D341Med (cell line): ENCODE measurements around the gene MBNL2.
A peak's percentile ranks its signal among the peaks of the same experiment; 100 is the strongest.
"Not testable (repeated sequence)": the region's sequence is repeated elsewhere in the genome, so short reads cannot be mapped to it uniquely, and the experiment has no call there.

Source experiments
- DNase-seq: peaks from one replicate; pipeline ENCODE4 v3.0.0; 2012; ENCODE audit warnings: low spot score

MBNL2 gene

DNA sequence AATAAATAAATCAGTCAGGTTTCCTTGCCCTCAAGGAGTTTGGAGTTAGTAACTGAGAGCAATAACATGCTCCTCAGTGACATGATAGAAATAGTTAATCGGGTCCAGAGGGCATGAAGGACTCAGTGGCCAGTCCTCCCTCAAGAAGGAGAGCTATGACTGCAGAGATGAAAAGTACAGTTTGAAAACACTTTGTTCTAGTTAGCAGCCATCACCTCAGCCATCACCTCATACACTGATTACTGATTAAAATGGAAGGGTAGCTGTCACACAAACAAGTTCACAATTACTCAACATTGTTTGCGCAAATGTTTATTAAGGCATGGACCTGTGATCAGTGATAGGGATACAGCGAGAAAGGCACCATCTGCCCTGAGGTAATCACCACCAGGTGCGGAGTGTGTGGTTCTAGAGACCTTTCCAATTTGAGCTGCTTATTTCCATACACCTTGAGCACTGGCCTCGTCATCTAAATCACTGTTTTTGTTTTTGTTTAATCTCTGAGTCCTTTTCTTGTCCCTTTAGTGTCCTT lies 126.5 kb downstream of the MBNL2 start:
- DNase-seq: no peak

DNA sequence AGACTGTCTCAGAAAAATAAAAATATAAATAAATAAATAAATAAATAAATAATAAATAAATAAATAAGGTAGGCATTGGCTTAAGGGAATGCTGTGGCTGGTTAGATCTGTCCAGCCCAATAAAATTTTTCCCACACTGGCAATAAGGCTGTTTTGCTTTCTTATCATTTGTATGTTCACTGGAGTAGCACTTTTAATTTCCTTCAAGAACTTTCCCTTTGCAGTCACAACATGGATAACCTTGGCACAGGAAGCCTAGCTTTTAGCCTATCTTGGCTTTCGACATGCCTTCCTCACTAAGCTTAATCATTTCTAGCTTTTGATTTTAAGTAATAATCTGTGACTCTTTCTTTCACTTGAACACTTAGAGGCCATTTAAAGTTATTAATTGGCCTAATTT lies 129.9 kb downstream of the MBNL2 start:
- DNase-seq: not testable (repeated sequence)

DNA sequence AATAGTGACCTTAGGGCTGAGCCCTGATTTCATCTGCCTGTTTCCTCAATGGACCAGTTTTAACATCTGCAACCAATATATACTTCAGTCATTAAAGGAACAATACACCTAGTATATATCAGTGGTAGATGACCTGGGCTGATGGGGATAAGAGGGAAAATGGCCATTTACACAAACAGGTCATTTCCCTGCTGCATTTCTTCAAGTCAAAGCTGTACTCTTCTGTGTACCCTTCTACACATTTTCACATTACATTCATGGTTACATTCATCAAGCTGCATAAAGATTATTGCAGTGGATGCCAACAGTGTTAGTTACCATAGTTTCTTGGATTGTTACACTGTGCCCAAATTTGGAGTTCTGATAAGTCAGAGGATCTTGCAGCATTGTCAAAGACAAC lies 130.7 kb downstream of the MBNL2 start:
- no peak for DNase-seq

DNA sequence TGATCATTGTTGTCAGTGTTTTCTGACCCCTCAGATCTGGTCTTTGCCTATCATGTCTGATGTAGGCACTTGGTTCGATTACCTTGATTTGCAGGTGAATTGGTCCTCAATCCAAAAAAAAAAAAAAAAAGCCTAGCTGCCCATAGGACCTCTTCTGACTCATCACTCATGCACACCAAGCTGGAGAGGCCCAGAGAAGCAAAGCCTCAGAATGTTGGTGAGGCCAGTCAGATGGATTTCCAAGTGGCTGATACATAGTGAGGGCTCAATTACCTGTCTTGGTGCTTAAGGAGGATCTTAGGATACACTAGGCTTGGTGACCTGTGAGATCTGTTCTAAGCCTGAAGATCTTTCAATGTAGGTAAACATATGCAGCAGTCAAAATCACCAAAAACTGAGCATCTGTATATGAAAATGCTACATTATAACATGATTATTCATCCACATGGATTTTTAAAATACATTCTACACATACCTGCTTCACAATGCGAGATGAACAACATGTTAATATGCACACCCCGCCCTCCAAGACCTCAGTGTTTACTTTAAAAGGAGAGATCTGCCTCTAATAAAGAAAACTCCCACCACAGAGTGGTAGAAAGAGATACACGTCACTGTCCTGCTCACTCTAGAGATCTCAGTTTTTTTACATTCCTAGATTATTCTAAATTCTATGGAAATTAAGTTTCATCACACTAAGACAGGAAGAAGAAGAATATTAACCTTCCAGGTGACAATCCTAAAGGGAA lies 132.0 kb downstream of the MBNL2 start:
- no peak for DNase-seq

DNA sequence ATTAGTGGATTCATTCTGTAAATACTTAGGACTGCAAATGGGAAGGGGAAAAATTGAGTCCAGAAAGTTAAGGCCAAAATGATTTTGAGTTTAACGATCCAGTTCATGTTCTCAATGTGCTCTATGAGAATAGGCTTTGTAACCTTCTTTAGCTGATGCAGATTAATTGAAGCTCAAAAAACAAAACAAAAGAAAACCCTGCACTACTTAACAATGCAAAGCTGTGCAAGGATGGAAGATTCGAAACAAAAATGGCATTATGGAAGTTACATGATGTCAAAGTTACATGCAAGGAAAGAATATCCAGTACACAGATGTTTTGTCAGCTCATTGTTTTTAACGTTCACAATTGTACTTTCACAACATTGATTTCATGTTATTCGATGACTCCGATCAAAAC lies 132.7 kb downstream of the MBNL2 start:
- DNase-seq: no peak

DNA sequence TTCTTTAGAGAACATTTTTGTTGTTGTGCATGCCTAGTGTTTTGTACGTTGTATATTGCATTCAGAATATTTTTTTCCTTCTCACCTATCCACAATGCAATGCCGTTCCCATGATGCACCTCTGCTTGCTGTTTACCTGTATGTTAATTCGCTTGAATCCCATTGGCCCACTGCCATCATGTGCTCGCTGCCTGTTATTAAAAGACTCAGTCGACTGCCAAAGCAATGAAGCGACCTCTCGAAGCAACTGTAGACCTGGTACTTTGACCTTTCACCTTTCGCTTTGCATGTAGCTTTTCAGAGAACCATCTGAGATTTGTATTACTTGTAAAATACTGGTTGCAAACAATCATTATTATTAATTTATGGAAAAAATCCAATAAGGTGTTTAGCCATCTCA lies 134.5 kb downstream of the MBNL2 start:
- DNase-seq: no peak

DNA sequence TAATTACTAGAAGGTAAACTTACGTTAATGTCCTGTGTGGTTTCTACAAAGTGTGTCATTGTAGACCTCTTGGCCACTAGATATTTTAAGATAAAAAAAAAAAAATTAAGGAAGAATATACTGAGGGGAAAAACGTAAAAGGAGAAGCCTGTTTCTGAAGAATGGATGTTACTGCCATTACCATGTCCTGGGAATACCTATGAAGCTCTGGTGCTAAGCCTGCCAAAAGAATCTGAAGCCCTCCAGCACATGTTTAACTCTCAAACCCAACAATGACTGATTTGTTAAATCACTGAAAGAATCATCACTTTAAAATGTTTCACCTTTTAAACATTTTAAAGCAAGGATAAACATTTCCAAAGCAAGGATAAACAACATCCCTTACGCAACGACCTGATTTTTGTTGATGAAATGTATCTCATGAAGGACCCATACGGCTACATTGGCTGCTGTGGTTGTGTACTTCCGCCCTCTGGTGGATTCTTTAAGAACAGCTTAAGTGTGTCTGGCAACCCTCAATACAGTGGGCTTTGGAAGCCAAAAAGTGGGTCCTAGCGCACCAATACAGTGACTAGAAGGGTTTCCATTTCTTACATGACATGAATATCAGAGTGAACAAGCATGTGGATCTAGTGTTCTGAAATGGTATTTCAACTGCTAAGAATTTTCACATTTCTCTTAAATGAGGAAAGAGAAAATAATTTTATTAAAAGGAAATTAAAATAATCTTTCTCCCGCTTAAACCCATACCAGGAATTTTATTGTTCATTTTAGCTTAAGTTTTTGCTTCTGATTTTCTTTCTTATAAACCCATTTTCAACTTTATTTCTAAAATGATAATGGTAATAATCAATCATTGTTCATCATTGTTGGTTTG lies 137.3 kb downstream of the MBNL2 start:
- DNase-seq: peak; percentile 67

DNA sequence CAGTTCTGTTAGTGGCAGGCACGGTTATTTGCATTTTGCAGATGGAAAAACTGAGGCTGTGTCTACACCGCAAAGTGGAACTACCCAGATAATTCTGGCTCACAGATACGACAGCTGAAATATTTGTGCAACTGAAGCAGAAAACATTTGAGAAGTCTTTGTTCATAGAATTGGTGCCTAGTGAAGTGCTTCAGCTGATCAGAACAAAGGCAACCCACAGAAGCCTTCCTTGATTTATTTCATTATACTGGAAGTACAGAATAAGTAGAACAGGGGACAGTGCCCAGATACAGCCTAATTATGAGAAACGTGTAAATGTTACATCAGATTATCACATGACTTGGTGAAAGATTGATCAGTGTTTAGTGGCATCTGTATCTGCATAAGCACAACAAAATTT lies 138.5 kb downstream of the MBNL2 start:
- no peak for DNase-seq

DNA sequence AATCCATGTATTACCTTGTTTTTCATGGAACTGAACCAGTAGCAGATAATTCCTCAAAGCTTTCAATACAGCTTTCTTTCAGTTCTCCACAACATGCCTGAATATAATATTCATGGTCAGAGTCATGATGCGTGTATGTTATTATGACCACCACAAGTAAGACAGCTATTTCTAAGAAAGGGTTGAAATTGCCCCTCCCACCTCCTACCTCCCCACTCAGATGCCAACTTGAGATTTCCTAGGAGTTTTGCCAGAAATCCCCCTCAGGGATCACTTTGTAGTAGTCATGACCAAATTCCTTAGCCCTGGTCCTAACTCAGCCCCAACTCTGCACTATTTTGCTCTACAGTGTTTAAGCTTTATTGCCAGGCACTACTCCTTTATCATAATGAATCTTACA lies 141.9 kb downstream of the MBNL2 start:
- no peak for DNase-seq

DNA sequence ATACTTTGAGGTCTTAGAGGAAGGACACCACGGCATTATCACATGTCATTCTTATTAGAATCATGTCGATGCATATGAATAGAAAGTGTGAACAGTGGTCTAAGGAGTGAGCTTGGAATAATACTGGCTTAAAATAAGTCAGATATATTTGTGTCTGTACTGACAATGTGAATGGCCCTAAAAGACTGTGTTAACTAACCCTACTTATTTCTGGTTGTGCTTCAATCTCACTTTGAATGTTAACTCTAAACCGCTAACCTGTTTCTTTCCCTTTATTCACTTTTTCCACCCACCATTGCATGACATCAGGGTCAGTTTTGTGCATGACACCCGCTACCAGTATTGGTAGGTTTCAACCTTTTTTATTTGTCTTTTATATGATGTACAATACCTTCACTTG lies 142.7 kb downstream of the MBNL2 start:
- DNase-seq: no peak

DNA sequence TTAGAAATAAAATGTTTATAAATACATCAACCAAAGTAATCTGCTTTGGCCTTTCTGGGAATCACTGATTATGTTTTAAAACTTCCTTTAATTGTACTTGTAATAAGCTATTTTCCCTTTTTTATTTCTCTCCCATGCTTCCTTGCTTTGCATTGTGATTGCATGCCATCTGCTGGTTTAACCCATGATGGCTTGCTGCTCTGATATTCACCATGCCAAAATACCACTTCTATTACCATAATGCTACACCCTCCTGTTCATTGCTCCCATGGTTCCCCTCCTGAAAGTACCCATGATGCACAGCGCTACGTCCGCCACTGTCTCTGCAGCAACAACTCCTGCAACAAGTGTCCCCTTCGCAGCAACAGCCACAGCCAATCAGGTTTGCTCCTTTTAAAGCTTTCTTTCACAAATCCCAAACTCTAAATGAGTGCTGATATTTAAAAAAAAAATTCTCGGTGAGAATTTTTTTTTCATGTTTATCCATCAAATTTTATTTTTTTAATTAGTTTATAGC lies 144.1 kb downstream of the MBNL2 start:
- no peak for DNase-seq

DNA sequence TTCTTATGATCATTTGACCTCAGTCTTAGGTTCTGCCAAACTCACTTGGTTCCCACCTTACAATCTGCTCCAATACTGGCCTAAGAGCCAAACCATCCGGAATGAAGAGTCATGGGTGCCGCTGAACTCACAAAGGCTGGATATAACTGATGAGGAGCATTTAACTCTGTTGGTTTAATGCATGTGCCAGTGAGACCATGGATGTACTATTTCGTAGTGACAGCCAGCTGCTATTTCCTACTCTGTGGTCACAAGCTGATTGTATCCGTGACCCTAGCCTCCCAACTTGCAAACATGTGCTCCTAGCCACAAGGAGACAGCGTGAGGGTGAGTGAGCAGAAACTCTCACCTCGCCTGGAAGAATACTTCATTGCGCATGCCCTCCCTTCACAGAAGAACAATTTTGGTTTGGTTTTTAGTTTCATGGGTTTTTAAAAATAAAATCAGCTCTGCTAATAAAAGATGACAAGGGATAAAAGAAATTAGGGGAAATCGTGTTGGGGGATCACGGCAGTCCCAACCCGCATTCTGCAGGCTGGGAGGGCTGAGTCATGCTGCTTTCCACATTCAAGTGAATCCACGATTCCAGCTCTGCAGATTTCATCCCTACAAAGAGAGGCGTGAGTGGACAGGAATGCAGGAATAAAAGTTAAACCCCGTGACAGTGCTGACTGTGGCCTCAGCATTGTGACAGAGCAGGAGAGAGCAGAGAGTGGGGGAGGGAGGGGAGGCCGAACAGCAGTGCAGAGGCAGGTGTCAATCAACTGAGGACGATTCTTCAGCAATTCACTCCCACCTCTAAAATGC lies 145.1 kb downstream of the MBNL2 start:
- no peak for DNase-seq

DNA sequence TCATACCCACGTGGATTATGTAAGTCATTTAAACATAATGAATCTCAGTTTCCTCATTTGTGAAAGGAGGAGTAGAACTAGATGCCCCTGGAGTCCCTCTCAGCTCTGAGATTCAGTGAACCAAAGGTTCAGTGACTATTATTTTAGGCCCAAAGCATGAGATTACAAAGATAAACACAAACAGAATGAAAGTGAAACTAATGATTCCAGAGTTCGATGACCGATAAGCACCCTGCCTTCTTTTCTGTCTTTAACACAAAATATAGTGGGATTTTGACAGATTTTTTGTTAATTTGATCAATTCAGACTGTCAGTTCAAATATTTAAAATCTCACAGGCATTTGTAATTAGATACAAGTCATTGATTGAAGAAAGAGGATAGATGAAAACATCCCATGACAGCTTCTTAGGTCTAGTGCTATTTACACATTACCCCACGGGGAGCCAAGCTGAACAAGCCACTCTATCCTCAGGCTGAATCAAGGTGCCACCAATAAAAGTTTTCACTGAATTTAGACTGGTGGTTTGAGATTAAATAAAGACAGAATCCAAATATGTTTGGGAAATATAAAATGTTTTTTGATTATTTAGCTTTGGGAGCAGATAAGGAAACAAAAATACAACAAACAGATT lies 147.2 kb downstream of the MBNL2 start:
- DNase-seq: no peak

DNA sequence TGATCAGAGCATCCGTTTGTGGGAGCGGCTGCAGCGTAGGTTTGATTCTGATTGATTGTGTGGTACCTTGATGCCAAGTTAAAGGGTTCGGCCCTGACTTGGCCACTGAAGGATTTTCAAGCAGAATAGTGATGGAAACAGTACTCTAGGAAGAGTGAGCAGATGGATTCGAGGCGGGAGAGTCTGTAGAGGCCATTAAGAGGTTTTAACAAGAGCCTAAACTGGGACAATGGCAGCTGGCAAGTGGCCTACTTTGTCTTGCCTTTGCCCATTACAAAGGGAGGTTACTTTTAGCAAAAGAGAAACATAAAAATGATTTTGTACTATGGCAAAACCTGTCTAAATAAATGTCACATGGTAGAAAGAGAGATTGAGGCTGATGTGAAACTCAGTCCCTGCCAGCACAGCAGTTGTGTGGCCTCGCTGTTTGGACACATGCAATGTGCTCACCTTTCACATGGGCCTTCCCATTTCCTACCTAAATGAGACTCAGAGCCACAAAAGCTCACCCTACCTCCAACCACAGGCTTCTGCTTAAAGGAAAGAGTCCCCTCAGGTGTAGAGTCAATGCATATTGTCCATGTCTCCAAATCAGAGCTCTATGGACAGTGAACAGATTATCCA lies 149.5 kb downstream of the MBNL2 start:
- DNase-seq: no peak

DNA sequence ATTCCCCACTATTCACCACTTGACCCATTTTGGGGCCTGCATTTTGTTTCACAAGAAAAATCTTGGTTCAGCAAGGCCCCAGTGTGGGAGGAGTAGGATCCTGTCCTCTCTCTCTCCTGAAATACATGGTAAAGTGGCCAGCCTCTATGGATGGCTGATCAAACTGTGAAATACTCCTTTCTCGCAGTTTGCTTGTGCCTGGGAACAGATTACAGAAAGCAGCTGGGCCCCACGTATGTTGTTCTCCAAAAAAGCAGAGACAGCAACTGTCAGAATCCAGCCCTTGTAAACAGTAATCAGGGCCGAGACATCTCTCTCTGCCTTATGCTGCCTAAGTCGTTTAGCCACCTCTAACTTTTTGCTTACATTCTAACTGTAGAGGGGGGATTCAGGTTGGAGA lies 150.8 kb downstream of the MBNL2 start:
- no peak for DNase-seq

DNA sequence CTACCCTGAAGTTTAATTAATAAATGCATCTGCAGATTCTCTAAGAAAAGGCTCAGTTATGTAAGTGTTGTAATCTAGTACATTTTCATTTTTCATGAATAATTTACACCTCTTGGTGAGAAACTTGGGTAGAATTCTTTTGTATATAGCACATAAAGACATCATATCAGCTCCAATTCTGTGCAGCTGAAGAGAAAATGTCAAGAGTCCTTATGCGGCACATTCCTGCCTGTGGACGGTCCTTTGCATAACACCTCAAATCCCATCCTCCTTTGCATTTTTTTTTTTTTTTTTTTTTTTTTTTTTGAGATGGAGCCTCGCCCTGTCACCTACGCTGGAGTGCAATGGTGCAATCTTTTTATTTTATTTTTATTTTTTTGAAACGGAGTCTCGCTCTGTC lies 151.7 kb downstream of the MBNL2 start:
- DNase-seq: no peak

DNA sequence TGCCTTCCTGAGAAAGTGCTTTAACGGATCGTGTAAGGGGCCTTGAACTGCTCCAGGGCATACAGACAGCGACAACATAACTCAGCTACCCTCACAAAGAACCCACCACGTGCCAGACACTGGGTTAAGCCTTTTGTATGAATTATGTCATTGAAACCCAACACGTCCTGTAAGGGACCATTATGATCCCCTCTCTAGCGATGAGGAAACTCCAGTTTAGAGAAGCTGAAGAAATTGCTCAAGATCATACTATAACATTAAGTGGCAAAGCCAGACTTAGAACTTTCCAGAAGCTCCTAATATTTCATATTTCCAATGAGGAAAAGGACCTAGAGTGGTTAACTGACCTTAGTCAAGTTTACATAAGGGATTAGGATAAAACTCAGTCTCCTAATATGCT lies 154.8 kb downstream of the MBNL2 start:
- DNase-seq: no peak

DNA sequence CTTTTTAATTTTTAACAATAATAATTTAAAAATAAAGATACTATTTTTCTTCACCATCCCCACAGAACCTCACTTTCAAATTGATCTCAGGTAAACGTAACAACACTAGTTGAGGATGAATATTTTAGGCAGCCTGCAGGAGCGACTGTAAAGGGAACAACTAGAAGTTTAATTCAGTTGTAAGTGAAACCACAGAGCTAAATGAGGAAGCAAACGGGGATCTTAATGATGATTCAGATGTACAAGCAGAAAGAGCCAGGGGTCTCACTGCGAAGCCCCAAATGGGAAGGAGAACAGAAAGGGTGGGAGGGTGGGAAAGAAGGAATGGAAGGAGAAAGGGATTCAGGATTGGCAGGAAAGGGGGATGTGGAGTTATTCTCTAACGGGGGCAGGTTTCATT lies 157.3 kb downstream of the MBNL2 start:
- DNase-seq: no peak

DNA sequence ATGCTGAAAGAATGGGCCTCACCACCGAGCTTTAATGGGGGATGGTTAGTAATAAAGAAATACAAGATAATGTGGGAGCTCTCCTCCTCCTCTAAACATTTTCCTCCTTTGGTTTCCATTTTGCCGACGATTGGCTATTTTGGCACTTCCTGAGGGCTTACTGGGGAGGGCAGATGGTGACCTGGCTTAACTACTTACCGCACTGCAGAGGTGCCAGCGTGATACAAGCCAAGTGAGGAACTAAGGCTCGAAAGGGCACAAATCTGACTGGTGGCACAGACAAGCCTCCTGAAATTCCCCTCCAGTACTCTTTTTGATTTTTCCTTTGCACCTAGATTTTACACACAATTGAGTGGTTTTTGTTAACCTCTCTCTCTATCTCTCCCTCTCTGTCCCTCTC lies 158.6 kb downstream of the MBNL2 start:
- DNase-seq: no peak

DNA sequence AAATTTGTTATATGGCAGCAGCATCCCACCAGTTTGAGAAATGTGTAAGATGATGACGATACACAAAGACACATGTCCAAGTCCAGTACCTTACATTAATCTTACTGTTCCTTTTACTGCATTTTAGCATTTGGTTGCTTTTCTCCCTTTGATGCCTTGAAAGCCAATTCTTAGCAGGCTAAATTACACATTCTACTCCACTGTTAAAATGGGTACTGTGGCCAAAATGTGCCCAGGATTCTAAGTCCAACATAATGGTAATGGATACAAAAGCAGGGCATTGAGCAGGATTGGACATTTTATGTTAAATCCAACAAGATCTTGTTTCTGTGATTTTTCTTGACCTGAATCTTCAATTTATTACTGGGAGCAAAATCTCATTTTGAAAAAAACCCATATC lies 159.1 kb downstream of the MBNL2 start:
- no peak for DNase-seq

DNA sequence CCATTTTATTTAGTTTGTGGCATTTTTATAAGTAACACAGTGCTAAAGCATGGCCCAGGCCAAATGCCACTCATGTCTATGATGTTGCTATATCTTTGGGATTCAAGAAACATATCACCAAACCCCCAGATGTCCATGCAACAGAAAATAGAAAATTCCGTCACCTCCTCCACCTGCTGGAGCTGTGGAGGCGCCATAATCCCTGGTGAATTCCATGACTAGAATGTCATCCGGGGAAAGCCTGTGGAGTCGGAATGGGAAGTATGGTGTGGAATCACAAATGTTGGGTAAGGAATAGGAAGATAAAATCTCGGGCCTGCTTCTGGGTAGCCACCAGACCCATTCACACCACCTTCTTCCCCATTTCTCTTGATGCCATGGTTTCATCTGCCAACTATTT lies 160.1 kb downstream of the MBNL2 start:
- DNase-seq: no peak
